BE2C (cell line): ENCODE results near the gene HOXD9.

Experiments used
- DNase-seq: peaks from one replicate; pipeline ENCODE4 v3.0.0-alpha.2; 2020
- H3K27me3 ChIP-seq: fragments of 250-450 bp; sonication (Bioruptor Pico); 2 replicates; pipeline ENCODE4 v1.5.1; 2020; ENCODE audit warnings: mild to moderate bottlenecking
- H3K36me3 ChIP-seq: fragments of 250-450 bp; sonication (Bioruptor Pico); 2 replicates; pipeline ENCODE4 v1.5.1; 2020; ENCODE audit warnings: mild to moderate bottlenecking
- H3K4me1 ChIP-seq: fragments of 250-450 bp; sonication (Bioruptor Pico); 2 replicates; pipeline ENCODE4 v1.5.1; 2020
- H3K4me3 ChIP-seq: 2 replicates; pipeline ENCODE4 v1.5.1; 2011; ENCODE audit warnings: low read depth, low read length
- H3K9me3 ChIP-seq: fragments of 250-450 bp; sonication (Bioruptor Pico); 2 replicates; pipeline ENCODE4 v1.5.1; 2020
- TF ChIP-seq, protein P1 (sequence below): IDR thresholded peaks from 2 replicates; pipeline ENCODE4 v1.5.1; 2012; ENCODE audit warnings: mild to moderate bottlenecking, low read depth, low read length

HOXD9 gene

DNA sequence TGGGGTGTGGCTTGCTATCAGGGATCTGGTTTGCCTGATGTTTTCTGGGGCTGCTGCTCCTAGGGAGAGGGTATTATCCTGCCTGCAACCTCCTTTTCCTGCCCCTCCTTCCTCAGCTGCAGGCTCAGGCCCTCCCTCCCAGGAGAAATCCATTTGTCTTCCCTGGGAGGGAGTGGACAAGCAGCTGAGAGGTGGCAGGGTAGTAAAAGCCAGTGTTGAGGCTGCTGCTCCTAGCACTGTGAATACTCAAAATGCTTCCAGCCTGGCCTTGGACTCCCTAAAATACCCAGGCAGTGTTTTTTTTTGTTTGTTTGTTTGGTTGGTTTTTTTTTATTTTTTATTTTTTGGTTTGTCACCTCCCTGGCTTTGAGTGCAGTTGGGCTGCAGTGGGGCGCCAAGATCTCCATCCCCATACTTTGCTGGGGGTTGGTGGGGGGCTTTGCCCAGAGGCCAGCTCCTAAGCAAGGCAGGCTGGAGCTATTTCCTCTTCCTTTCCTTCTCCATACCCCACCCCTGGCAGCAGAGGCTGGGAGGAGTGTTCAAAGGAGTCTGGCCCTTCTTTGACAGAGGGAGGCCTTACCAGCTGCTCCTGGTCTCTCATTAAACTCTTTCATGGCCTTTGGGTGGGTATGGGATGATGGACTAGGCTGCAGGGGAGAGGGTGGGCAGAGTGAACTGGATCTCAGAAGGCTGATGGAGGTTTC is 48.2 kb downstream of the HOXD9 start:
- H3K36me3 ChIP-seq: peaks cover 5% of the 10 kb centered on the region
- TF ChIP-seq, protein P1, sequence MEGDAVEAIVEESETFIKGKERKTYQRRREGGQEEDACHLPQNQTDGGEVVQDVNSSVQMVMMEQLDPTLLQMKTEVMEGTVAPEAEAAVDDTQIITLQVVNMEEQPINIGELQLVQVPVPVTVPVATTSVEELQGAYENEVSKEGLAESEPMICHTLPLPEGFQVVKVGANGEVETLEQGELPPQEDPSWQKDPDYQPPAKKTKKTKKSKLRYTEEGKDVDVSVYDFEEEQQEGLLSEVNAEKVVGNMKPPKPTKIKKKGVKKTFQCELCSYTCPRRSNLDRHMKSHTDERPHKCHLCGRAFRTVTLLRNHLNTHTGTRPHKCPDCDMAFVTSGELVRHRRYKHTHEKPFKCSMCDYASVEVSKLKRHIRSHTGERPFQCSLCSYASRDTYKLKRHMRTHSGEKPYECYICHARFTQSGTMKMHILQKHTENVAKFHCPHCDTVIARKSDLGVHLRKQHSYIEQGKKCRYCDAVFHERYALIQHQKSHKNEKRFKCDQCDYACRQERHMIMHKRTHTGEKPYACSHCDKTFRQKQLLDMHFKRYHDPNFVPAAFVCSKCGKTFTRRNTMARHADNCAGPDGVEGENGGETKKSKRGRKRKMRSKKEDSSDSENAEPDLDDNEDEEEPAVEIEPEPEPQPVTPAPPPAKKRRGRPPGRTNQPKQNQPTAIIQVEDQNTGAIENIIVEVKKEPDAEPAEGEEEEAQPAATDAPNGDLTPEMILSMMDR: no peak
- H3K9me3 ChIP-seq: no peaks in the 10 kb centered on the region
- no peaks in the 10 kb centered on the region for H3K27me3 ChIP-seq
- DNase-seq: no peak
- H3K4me3 ChIP-seq: no peak overlapping the region
- peaks cover 7% of the 10 kb centered on the region for H3K4me1 ChIP-seq

- Histone ChIP-seq H3K4me3 (no peak overlapping the region), H3K27me3 (no peaks in the 10 kb centered on the region), H3K9me3 (no peaks in the 10 kb centered on the region), H3K36me3 (peaks cover 5% of the 10 kb centered on the region), H3K4me1 (peaks cover 11% of the 10 kb centered on the region)
- no peak for DNase-seq
- TF ChIP-seq, protein P1: no peak
Measured at GRCh38 chr2:176171351-176172006, 49.0 kb downstream of the HOXD9 start.

DNA sequence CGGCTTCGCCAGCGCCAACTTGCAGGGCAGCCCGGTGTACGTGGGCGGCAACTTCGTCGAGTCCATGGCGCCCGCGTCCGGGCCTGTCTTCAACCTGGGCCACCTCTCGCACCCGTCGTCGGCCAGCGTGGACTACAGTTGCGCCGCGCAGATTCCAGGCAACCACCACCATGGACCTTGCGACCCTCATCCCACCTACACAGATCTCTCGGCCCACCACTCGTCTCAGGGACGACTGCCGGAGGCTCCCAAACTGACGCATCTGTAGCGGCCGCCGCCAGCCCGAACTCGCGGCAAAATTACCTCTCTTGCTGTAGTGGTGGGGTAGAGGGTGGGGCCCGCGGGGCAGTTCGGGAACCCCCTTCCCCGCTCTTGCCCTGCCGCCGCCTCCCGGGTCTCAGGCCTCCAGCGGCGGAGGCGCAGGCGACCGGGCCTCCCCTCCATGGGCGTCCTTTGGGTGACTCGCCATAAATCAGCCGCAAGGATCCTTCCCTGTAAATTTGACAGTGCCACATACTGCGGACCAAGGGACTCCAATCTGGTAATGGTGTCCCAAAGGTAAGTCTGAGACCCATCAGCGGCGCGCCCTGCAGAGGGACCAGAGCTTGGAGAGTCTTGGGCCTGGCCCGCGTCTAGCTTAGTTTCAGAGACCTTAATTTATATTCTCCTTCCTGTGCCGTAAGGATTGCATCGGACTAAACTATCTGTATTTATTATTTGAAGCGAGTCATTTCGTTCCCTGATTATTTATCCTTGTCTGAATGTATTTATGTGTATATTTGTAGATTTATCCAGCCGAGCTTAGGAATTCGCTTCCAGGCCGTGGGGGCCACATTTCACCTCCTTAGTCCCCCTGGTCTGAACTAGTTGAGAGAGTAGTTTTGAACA is 49.7 kb downstream of the HOXD9 start:
- Histone ChIP-seq H3K4me3 (no peak overlapping the region), H3K27me3 (no peaks in the 10 kb centered on the region), H3K4me1 (peaks cover 11% of the 10 kb centered on the region), H3K9me3 (no peaks in the 10 kb centered on the region), H3K36me3 (peaks cover 5% of the 10 kb centered on the region)
- no peak for DNase-seq
- TF ChIP-seq, protein P1: no peak

DNA sequence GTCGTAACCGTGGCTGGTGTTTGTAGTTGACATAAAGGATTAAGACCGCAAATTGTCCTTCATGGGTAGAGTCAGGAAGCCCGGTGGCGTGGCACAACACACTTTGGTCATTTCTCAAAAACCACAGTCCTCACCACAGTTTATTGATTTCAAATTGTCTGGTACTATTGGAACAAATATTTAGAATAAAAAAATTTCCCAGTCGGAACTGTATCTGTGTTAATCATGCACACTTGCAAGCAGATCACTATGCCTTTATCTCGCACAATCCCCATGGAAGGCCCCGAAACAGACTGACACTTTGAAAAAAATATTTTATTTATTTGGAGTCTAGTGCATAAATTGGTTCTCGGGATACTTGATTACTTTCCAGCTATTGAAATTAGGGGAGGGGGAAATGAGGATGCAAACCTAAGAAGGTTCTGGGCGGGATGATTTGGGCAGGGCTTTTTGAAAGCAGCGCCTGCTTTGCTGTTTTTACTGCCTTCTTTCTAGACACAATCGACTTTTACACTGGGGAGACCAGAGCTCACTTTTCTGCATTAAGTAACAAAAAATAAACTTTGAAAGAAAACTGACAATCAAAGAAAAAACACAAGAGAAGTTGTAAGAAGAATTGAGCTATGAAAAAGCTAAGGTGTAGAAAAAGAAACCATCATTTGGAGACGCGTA is 50.5 kb downstream of the HOXD9 start:
- Histone ChIP-seq H3K36me3 (peaks cover 5% of the 10 kb centered on the region), H3K27me3 (no peaks in the 10 kb centered on the region), H3K4me3 (no peak overlapping the region), H3K4me1 (peaks cover 11% of the 10 kb centered on the region), H3K9me3 (no peaks in the 10 kb centered on the region)
- TF ChIP-seq, protein P1: no peak
- DNase-seq: no peak

DNA sequence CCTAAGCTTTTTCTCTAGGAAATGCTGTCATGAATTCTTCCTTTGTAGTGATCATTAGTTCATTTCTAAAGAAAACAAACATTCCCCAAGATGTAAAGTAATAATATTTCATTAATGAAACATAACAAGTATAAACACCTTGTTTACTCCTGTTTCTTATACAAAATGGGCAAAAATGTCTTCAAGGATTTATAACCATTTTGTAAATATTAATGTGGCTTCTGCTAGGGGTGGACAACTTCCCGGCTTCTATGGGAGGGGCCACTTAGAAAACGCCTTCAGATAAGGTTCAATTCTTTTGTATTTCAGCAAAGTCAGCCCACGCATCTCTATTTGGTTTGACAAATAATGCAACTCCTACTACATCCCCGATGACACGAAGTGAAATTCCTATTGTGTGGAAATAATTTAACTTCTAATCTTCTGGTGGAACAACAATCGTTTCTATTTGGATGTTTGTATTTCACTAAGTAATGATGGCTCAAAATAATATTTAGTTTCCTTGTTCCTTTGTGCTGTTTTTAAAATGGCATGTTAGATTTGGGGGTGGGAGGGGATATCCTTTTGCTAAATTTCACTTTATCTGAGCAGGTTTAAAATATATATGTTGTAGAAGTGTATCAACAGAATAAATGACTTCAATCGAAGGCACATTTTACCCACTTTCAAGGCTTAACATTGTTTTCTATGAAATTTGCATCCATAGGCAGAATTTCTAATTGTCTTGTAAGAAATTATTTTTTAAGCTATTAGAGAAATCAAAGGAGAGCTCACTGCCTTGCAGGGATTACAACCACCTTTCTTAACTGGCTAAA is 51.3 kb downstream of the HOXD9 start:
- H3K4me1 ChIP-seq: peaks cover 11% of the 10 kb centered on the region

More for the DNA sequence above, 51.3 kb downstream of the HOXD9 start:
- no peak for DNase-seq
- Histone ChIP-seq H3K36me3 (peaks cover 5% of the 10 kb centered on the region), H3K4me3 (peak overlapping the region; percentile 57), H3K27me3 (no peaks in the 10 kb centered on the region), H3K9me3 (no peaks in the 10 kb centered on the region)
- TF ChIP-seq, protein P1: no peak
